Kidney (tissue), 14 donors: ENCODE results near the gene AP4E1. TPM values are rescaled to one million over a fixed set of nuclear protein-coding genes. Genes with fewer than 3 reads are reported as not detected.
A peak's percentile ranks its signal among the peaks of the same experiment; 100 is the strongest.
"Not testable (repeated sequence)": the region's sequence is repeated elsewhere in the genome, so short reads cannot be mapped to it uniquely, and the experiment has no call there.

ENCODE experiments used
- DNase-seq, 5 donors: peaks; one replicate each; pipeline ENCODE4 v3.0.0-alpha.2; 2013 to 2020
- FAIRE-seq: peaks from 2 replicates; lab custom pipeline; 2012; peaks lifted over from hg19 to GRCh38; lab: Jason Lieb, UNC
- H3K27ac ChIP-seq, 2 donors: one replicate each; pipeline ENCODE4 v1.7.0; 2013; ENCODE audit warnings: low read depth in 2 of 2, low read length in 2 of 2, inconsistent platforms in 1 of 2
- H3K27me3 ChIP-seq: one replicate; pipeline ENCODE4 v1.7.1; 2013; ENCODE audit warnings: low read length, inconsistent platforms; ENCODE audit not compliant: control insufficient read depth, insufficient read depth
- H3K36me3 ChIP-seq, 3 donors: one replicate each; pipeline versions ENCODE4 v1.7.0 to v1.7.1; 2013; ENCODE audit warnings: low read length in 3 of 3, control low read depth in 1 of 3, inconsistent platforms in 1 of 3; ENCODE audit not compliant: insufficient read depth in 3 of 3, control insufficient read depth in 2 of 3
- H3K4me1 ChIP-seq, 3 donors: one replicate each; pipeline versions ENCODE4 v1.7.0 to v1.7.1; 2013; ENCODE audit warnings: low read length in 3 of 3, inconsistent platforms in 1 of 3, low read depth in 1 of 3; ENCODE audit not compliant: control insufficient read depth in 2 of 3, insufficient read depth in 2 of 3
- H3K4me3 ChIP-seq, 3 donors: one replicate each; pipeline versions ENCODE4 v1.7.0 to v1.8.1; 2013; ENCODE audit warnings: low read length in 3 of 3, control low read depth in 1 of 3, inconsistent platforms in 1 of 3
- H3K9ac ChIP-seq, 3 donors: one replicate each; pipeline versions ENCODE4 v1.7.0 to v1.7.1; 2013; ENCODE audit warnings: low read length in 3 of 3, control low read depth in 1 of 3, inconsistent platforms in 1 of 3
- H3K9me3 ChIP-seq, 3 donors: one replicate each; pipeline versions ENCODE4 v1.7.0 to v1.7.1; 2013; ENCODE audit warnings: low read length in 3 of 3, control low read depth in 1 of 3, inconsistent platforms in 1 of 3; ENCODE audit not compliant: control insufficient read depth in 2 of 3, insufficient read depth in 1 of 3
- CTCF ChIP-seq: IDR thresholded peaks from 3 replicates; pipeline ENCODE4 v1.5.1; 2012; ENCODE audit warnings: mild to moderate bottlenecking, moderate library complexity, borderline replicate concordance; ENCODE audit not compliant: insufficient read depth; ENCODE audit errors: extremely low read depth
- intact Hi-C: fragments of 100-400 bp; cut with DNase I; formaldehyde crosslinking; loops from one replicate; pipeline ENCODE4 v1.11.1; 2022
- polyA plus RNA-seq: library from polyadenylated mRNA; stranded (reverse); fragments of 350-450 nt; fragmentation: Illumina TruSeq; extraction: RNeasy Lipid Tissue Mini Kit (QIAGEN cat#74804); gene quantifications from one replicate; pipeline ENCODE4 v1.2.3, GENCODE V29; 2014; ENCODE audit warnings: low read depth, low replicate concordance; ENCODE audit not compliant: insufficient read depth
- total RNA-seq: library from RNA; stranded (reverse); fragmentation: NEBNext Ultra II Directional; extraction: Animal tissue kit (Norgen Biotek cat#: 25700); gene quantifications from one replicate; pipeline ENCODE4 v1.2.1, GENCODE V29; 2021
- donor health status: control.
- donor health status: control.
- donor health status: control.
- donor health status: control.
- donor health status: control.
- donor health status: DM: yes; HTN: yes; CAD: no.
- donor health status: Normal renal cell carcinoma (clear cell type).

Gene AP4E1
- total and polyA plus RNA-seq, 2 donors from 2014 or later: 2.0 to 9.8 TPM

- Histone ChIP-seq H3K9ac (no peak overlapping the region), H3K27me3 (no peaks in the 10 kb centered on the region), H3K36me3 (peaks cover under 1 to 3% (median 2%) of the 10 kb centered on the region in 3 donors), H3K4me3 (no peak overlapping the region), H3K27ac (no peak overlapping the region), H3K4me1 (no peaks in the 10 kb centered on the region), H3K9me3 (no peaks in the 10 kb centered on the region)
- DNase-seq (peak in 1 of 5 donors; percentile 7), FAIRE-seq (no peak)
- intact Hi-C loops: no loop called here
- no peak for TF ChIP-seq CTCF
Observed at GRCh38 chr15:50945725-50946124, 37.2 kb downstream of the AP4E1 start.

GRCh38 chr15:50950745-50951144 is 42.3 kb downstream of the AP4E1 start:
- H3K27ac ChIP-seq, FAIRE-seq, H3K9me3 ChIP-seq, H3K4me3 ChIP-seq, DNase-seq, H3K27me3 ChIP-seq, H3K36me3 ChIP-seq, intact Hi-C loops, H3K9ac ChIP-seq, H3K4me1 ChIP-seq: not testable (repeated sequence)

GRCh38 chr15:50953302-50953701 is 44.8 kb downstream of the AP4E1 start:
- peaks cover 6 to 12% (median 8%) of the 10 kb centered on the region in 3 donors for H3K36me3 ChIP-seq

GRCh38 chr15:50954837-50955236 is 46.4 kb downstream of the AP4E1 start:
- H3K27me3 ChIP-seq, H3K4me1 ChIP-seq, H3K9ac ChIP-seq, FAIRE-seq, H3K27ac ChIP-seq, H3K4me3 ChIP-seq, DNase-seq, H3K9me3 ChIP-seq, intact Hi-C loops: not testable (repeated sequence)
- peaks cover 7 to 18% (median 10%) of the 10 kb centered on the region in 3 donors for H3K36me3 ChIP-seq

More at GRCh38 chr15:50953302-50953701, 44.8 kb downstream of the AP4E1 start:
- FAIRE-seq (no peak), DNase-seq (no peak)
- Histone ChIP-seq H3K9ac (no peak overlapping the region), H3K4me3 (no peak overlapping the region), H3K9me3 (no peaks in the 10 kb centered on the region), H3K4me1 (no peaks in the 10 kb centered on the region), H3K27me3 (no peaks in the 10 kb centered on the region), H3K27ac (no peak overlapping the region)
- intact Hi-C loops: no loop called here
- TF ChIP-seq CTCF: no peak
